ENCODE data around the gene TEDC1.
A peak's percentile ranks its signal among the peaks of the same experiment; 100 is the strongest.

Gene TEDC1

GRCh38 chr14:105498430-105499255 is 7.6 kb downstream of the TEDC1 start:
- no peak for DNase-seq

GRCh38 chr14:105499256-105500035 is 8.4 kb downstream of the TEDC1 start:
- no peak for DNase-seq

GRCh38 chr14:105500036-105500725 is 9.1 kb downstream of the TEDC1 start:
- no peak for DNase-seq

DNA sequence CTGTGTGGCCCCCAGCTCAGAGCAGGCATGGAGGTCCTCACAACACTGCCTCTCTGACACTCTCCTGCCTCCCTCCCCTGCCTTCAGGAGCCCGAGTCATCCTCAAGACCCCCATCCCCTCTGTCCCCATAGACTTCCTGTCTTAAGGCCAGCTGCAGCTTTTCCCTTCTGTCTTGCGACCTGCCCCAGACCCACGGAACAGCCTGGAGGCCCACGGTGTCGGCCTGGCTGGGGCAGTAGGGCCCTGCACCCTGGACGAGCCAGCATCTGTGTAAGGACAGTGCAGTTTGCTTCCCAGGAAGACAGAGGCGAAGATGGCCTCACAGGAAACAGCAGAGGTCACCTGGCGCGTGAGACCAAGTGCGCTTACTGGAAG is 9.7 kb downstream of the TEDC1 start:
- no peak for DNase-seq

DNA sequence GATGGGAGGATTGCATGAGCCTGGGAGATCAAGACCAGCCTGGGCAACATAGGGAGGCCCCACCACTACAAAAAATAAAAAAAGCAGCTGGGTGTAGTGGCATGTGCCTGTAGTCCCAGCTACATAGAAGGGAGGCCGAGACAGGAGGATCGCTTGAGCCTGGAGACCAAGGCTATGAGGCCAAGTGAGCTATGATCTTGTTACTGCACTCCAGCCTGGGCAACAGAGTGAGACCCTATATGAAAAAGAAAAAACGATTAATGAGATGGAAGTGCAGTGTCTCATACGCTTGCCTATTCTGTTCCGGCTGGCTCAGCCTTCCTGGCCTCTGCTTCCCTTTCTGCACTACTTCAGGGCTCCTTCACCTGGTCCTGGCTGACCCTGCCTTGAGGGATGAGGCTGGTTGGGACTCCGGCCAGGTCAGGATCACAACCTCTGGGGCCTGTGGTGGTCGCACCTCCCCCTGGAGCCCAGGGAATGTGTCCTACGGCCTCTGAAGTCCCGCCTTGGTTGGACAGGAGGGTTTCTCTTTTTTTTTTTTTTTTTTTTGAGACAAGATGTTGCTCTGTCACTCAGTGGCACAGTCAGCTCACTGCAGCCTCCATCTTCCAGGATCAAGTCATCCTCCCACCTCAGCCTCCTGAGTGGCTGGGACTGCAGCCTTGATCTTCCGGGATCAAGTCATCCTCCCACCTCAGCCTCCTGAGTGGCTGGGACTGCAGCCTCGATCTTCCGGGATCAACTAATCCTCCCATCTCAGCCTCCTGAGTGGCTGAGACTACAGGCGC is 10.7 kb downstream of the TEDC1 start:
- DNase-seq, result no peak

GRCh38 chr14:105502446-105503295 is 11.6 kb downstream of the TEDC1 start:
- no peak for DNase-seq

GRCh38 chr14:105503296-105503640 is 12.2 kb downstream of the TEDC1 start:
- DNase-seq, result no peak

GRCh38 chr14:105503935-105504692 is 13.1 kb downstream of the TEDC1 start:
- DNase-seq, result no peak

DNA sequence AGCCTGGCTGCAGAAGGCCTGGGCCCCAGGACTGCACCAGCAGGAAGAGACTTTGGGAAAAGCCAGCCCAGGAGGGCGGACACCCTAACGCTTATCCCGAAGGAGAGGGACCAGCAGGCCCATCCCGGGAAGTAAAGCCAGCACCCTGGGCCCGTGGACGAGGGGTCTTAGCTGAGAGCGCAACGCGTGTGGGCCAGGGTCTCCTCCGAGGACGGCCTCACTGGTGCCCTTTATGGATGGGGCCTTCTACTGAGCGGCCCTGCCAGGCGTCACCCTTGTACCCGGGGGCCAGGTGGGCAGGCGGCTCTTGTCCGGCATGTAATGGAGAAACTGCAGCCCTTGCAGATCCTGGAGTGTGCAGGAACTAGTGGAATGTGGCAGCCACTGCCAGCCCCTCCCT is 14.1 kb downstream of the TEDC1 start:
- no peak for DNase-seq

DNA sequence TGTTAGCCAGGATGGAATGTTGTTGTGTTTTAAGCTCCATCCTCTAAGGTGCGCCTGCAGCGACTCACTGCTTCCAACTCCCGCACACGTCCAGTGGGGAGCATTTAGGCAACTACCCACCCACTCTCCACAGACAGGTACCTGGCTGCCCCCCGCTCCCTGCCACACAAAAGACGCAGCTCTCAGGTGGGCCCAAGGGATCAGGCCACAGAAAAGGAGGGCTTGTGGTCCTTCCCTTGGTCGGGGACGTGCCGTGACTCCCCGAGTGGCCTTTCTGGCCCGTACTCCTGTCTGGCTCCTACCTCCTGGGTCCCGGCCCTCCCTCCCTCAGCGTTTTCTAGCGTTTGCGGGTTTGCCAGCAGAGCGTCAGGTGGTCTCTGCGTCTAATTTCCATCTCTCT is 16.2 kb downstream of the TEDC1 start:
- no peak for DNase-seq

DNA sequence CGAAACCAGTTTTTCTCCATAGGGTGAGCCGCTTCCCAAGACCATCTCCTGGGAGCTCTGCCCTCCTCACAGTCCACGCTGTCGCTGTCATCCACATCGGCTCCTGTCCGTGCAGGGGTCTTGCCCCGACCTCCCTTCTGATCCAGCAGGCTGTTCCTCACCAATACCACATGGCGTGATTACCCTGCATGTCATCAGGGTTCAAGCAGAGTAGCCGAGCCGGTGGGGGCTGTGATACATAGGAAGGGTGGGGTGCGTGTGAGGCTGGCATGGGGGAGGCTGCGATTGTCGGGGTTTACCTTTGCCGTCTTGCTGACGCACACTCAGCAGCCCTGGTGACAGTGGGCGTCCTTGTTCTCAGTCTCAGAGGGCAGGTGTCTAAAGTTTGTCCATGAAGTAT is 17.0 kb downstream of the TEDC1 start:
- no peak for DNase-seq

DNA sequence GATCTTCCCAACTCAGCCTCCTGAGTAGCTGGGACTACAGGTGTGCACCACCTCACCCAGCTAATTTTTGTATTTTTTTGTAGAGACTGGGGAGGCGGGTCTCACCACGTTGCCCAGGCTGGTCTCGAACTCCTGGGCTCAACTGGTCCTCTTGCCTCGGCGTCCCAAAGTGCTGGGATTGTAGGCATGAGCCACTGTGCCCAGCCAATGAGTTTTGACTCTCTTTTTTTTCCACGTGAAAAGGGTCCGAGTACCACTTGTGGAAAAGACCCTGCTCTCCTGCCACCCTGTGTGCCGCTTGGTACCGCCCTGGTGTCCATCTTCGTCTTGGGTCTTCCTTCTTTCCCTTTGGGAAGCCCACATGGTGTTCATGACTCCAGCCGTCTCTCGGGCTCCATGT is 17.6 kb downstream of the TEDC1 start:
- no peak for DNase-seq

GRCh38 chr14:105517096-105517495 is 26.1 kb downstream of the TEDC1 start:
- DNase-seq, result no peak

GRCh38 chr14:105519946-105520698 is 29.1 kb downstream of the TEDC1 start:
- DNase-seq, result no peak

DNA sequence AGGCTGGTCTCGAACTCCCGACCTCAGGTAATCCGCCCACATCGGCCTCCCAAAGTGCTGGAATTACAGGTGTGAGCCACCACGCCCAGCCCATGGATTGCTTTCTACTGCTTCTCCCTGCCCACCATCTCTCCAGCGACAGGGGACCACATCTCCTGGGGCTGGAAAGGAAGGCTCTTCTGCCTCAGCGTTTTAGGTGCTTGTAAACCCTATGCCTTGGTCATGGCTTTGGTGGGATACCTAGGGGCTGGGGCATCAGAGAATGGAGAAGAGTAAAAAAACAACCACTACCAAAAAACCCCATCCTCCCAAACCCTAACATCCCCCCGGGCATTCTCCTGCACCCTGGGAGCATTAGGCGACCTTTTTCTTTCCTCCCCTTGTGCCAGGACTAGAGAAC is 34.3 kb downstream of the TEDC1 start:
- no peak for DNase-seq

GRCh38 chr14:105525861-105526775 is 35.1 kb downstream of the TEDC1 start, which contains the start of gene TMEM121:
Gene TMEM121 (plus strand): TSS chr14:105526583. CDS start chr14:105528835, 2,252 bp downstream.
- DNase-seq, result peak; percentile 19

DNA sequence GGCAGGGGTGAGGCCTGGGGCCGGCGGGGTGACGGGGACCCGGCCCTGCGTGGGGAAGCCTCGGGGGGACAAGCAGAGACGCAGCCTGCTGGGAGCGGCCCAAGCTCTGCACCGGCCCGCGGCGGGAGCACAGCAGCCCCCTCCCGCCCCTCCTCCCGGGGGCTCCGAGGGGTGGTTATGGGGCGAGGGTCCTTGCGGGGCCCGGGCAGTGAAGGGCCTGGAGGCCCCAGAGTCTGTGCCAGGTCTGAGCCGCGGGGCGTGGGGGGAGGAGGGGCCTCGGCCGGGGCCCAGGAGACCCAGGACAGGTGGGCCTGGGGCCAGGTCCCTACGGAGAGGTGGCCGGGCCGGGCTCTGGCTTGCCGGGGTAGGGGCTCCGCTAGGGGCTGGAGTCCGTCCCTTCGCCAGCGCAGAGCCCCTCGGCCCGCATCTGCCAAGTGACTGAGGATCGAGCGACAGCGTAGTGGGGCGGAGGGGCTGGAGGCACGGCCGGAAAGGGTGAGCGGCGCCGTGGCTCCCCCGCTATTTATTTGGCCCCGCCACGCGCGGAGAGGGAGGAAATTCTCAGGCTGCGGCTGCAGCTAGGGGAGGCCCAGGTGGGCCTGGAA is 35.8 kb downstream of the TEDC1 start:
- DNase-seq, result no peak

DNA sequence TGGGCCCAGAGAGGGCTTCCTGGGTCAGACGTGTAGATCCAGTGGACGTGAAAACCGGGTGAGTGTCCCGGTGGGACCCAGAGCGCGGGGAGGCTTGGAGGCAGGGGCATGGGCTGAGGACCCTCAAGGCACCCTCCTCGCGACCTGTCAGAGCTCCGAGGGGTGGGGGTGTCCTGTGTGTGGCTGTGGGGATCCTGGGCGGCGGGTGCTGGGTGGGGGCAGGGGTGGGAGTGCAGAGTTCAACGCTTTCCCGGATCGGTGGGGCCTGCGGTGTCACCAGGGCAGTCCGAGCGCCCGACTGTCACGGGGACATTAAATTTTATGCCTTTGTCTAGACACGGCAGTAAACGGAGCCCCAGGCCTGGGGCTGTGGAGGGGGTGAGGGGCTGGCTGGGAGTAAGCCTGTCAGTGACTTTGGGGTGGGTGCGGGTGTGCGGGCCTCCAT is 36.4 kb downstream of the TEDC1 start:
- DNase-seq, result no peak
